Measurements from ENCODE around the gene DYNC1LI1. TPM values are rescaled to one million over a fixed set of nuclear protein-coding genes. Genes with fewer than 3 reads are reported as not detected.

Gene DYNC1LI1
- total and polyA plus RNA-seq, 9 of the 15 experiments (the other 6 are each of a cell fraction or from before 2014, with no cell fraction given) = 21.0 to 85.4 (median 61.3) TPM

DNA sequence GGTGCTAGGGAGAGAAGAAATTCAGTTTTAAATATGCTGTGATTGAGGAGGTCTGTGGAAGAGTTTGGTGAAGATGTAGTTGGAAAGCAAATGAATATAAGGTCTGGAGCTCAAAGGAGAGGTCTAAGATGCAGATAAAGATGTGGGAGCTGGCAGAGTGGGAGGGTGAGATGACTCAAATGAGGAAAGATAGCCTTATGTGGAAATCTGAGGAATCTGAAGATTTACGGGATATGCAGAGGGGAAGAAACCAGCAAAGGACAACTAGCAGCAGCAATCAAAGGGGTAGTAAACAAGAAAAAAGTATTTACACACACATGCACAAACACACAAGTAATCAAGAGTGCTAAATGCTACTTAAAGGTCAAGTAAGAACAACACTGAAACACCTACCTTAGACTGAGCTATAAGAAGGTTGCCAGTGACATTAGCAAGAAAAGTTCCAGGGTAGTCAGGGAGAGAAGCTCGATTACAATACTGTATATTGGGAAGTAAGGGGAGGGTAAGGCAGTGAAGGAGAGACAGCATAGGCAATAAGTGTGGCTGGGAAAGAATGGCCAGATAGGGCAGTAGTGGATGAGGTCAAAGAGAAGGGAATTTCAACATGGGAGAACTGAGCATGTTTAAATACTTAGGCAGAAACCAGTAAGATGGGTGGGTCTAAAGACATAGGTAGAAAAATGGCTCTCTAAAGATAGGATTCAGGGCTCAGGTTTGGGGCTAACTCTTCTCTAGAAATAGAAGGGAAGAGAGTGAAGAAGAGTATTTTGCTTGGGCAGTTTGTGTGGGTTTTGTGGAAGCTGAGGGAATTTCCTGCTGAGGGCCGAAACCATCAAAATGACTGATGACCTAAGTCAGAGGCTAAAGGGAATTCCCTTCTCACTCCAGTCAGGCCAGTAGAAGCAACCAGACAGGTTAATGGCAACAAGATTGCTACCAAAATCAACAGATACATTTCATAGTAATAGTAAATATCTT lies 76.9 kb downstream of the DYNC1LI1 start (continued):
- TF ChIP-seq JUND (IDR thresholded peaks at IDR 0.05; ENCODE audit: borderline replicate concordance, low read depth, low read length) (peak; percentile 85), JUND (tag; IDR thresholded peaks at IDR 0.05; ENCODE audit: borderline replicate concordance, low read depth, low read length) (peak; percentile 58; the same call in 1 of the 3 replicates)

DNA sequence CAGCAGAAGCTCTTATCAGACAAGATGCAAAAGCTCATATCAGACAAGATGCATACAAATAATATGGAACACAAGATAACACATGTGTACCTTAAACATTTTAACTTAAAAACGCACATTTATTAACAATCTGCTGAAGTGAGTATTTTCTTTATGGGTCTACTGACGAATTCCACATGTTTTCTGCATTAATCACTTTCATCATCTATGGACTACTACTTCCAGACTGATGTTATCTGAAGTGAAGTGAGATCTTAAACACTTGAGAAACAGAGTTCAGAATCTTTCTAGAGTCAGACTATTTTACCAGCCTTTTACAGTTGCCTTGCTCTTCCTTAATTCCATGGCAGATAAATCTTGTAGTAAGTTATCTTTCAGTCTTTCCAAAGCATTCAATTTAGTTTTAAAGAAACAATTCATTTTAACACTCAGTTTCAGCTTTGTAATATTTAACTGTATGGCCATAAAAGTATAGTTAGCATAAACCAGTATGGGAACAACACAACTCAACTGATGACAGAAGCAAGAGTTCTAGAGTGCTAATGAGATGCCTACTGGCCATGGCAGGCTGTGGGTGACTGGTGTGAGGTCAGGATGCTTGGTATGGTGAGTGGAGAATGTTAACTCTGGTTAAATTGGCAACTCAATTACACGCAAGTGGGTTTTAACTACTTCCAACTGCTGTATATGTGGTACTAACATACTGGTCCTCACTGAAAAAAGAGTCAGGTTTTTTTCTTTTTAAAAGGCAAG lies 77.8 kb downstream of the DYNC1LI1 start:
- Histone ChIP-seq H3K9ac (ENCODE audit: insufficient read depth in 1 of 2, low read depth in 2 of 2, low read length in 2 of 2) (no peak overlapping the region), H3K4me3 (no peak overlapping the region), H3K9me3 (replicated peaks; ENCODE audit: control insufficient read depth, insufficient read depth, low read depth, low read length) (no peaks in the 10 kb centered on the region), H3K4me2 (ENCODE audit: insufficient read depth, low read length) (no peak overlapping the region), H3K36me3 (ENCODE audit: control insufficient read depth, insufficient read depth, low read length) (peaks cover 16% of the 10 kb centered on the region), H3K79me2 (ENCODE audit: control insufficient read depth, insufficient read depth, low read length) (peaks cover 14% of the 10 kb centered on the region), H3K27me3 (ENCODE audit: control insufficient read depth in 2 of 2, insufficient read depth in 2 of 2, low read length in 2 of 2) (no peaks in the 10 kb centered on the region), H3K9me1 (ENCODE audit: control insufficient read depth, insufficient read depth, low read length) (no peaks in the 10 kb centered on the region), H3K27ac (ENCODE audit: extremely low read depth, low read depth, low read length) (no peak overlapping the region), H3K4me1 (replicated peaks in 1 of 2; ENCODE audit: control insufficient read depth in 2 of 2, insufficient read depth in 2 of 2, low read length in 2 of 2) (peaks cover 9 to 20% of the 10 kb centered on the region in 2 experiments), H4K20me1 (replicated peaks; ENCODE audit: control insufficient read depth, insufficient read depth, low read length) (no peaks in the 10 kb centered on the region; the same call in 1 of the 2 replicates), H2AFZ (ENCODE audit: low read depth, low read length) (no peak overlapping the region)
- BruUV-seq (replicated peaks) = no TSS peak
- intact Hi-C loops (cut with micrococcal nuclease) (no loop called here), in situ Hi-C loops (cut with MboI) (no loop called here)
- ATAC-seq (no peak), FAIRE-seq (no peak), DNase-seq (ENCODE audit: extremely low read depth in 1 of 4, low spot score in 3 of 4) (no peak)
- WGBS (ENCODE audit: insufficient coverage, low coverage, missing lambda C conversion rate) = 69% methylated on average over 3 of the region's 3 CpGs
- POLR2A ChIA-PET = interaction anchor here (0.6 to 1.4 kb wide), 2 partner anchors 8 to 226 kb away, joined by 3 read pairs; no protein-coding TSS in a partner anchor
- CTCF ChIA-PET (ENCODE audit: low intra/inter-chr PET ratio) = no interaction called here
- TF ChIP-seq BMI1 (IDR thresholded peaks at IDR 0.05; ENCODE audit: low read length) = no peak
- no peak for TF ChIP-seq HNRNPL (IDR thresholded peaks at IDR 0.05; ENCODE audit: low read depth, low read length)
- TF ChIP-seq, protein P1, sequence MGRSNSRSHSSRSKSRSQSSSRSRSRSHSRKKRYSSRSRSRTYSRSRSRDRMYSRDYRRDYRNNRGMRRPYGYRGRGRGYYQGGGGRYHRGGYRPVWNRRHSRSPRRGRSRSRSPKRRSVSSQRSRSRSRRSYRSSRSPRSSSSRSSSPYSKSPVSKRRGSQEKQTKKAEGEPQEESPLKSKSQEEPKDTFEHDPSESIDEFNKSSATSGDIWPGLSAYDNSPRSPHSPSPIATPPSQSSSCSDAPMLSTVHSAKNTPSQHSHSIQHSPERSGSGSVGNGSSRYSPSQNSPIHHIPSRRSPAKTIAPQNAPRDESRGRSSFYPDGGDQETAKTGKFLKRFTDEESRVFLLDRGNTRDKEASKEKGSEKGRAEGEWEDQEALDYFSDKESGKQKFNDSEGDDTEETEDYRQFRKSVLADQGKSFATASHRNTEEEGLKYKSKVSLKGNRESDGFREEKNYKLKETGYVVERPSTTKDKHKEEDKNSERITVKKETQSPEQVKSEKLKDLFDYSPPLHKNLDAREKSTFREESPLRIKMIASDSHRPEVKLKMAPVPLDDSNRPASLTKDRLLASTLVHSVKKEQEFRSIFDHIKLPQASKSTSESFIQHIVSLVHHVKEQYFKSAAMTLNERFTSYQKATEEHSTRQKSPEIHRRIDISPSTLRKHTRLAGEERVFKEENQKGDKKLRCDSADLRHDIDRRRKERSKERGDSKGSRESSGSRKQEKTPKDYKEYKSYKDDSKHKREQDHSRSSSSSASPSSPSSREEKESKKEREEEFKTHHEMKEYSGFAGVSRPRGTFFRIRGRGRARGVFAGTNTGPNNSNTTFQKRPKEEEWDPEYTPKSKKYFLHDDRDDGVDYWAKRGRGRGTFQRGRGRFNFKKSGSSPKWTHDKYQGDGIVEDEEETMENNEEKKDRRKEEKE (IDR thresholded peaks at IDR 0.05; ENCODE audit: borderline replicate concordance in 1 of 2, control insufficient read depth in 1 of 2, low read depth in 2 of 2, low read length in 1 of 2) = no peak
- TF ChIP-seq CBX3 (IDR thresholded peaks at IDR 0.05; ENCODE audit: borderline replicate concordance in 1 of 2, low read length in 2 of 2) = no peak
- TF ChIP-seq TEAD2 (tag; IDR thresholded peaks at IDR 0.05) = no peak
- no peak for TF ChIP-seq KLF16 (IDR thresholded peaks at IDR 0.05)
- no peak for TF ChIP-seq KLF6 (CRISPR knock-in tag; IDR thresholded peaks at IDR 0.05; ENCODE audit: borderline replicate concordance)
- no peak for TF ChIP-seq POLR2H (tag; IDR thresholded peaks at IDR 0.05; ENCODE audit: low read depth)
- no peak for TF ChIP-seq GMEB1 (CRISPR knock-in tag; IDR thresholded peaks at IDR 0.05)
- TF ChIP-seq KDM1A (IDR thresholded peaks at IDR 0.05) = no peak
- no peak for TF ChIP-seq STAT5B (CRISPR knock-in tag; IDR thresholded peaks at IDR 0.05)
- TF ChIP-seq HDAC6 (IDR thresholded peaks at IDR 0.05; ENCODE audit: low read depth, low read length) = no peak

All from K562 (cell line).